Measurements from ENCODE around the gene GPC6.

GPC6 gene

GRCh38 chr13:94366677-94367076 lies 1140.1 kb downstream of the GPC6 start:
- H3F3A ChIP-seq (ENCODE audit: insufficient read depth, low read length), result no peaks in the 10 kb centered on the region
- no peaks in the 10 kb centered on the region for H3K79me2 ChIP-seq (ENCODE audit: low read length)
- no peaks in the 10 kb centered on the region for H3K9me3 ChIP-seq (replicated peaks; ENCODE audit: insufficient read depth, low read length)
- no peaks in the 10 kb centered on the region for H4K20me1 ChIP-seq (ENCODE audit: insufficient read depth, low read length)
- H3K4me2 ChIP-seq (ENCODE audit: low read depth, low read length), result no peak overlapping the region
- H3K4me3 ChIP-seq (ENCODE audit: low read length), result no peak overlapping the region
- H3K27ac ChIP-seq (ENCODE audit: low read length), result no peak overlapping the region
- no peaks in the 10 kb centered on the region for H3K27me3 ChIP-seq (replicated peaks; ENCODE audit: insufficient read depth, low read length)
- no peaks in the 10 kb centered on the region for H3K4me1 ChIP-seq (ENCODE audit: low read length)
- no peak overlapping the region for H2AFZ ChIP-seq (ENCODE audit: low read length)
- no peaks in the 10 kb centered on the region for H3K9me2 ChIP-seq (replicated peaks; ENCODE audit: insufficient read depth, low read length)
- no peaks in the 10 kb centered on the region for H3K36me3 ChIP-seq (replicated peaks; ENCODE audit: insufficient read depth, low read length)
- no peak for DNase-seq
- H3K9ac ChIP-seq (ENCODE audit: low read length), result no peak overlapping the region
- TF ChIP-seq CTCF (IDR thresholded peaks at IDR 0.05; ENCODE audit: low read length), result no peak
- no peak for TF ChIP-seq EZH2phosphoT487 (IDR thresholded peaks at IDR 0.05; ENCODE audit: low read length)
- no peak for TF ChIP-seq EZH2 (optimal IDR thresholded peaks at IDR 0.05; ENCODE audit: low read depth, low read length)

- H3K4me3 ChIP-seq (ENCODE audit: low read length), result no peak overlapping the region
- H3F3A ChIP-seq (ENCODE audit: insufficient read depth, low read length), result no peaks in the 10 kb centered on the region
- DNase-seq, result no peak
- no peak overlapping the region for H3K9ac ChIP-seq (ENCODE audit: low read length)
- H3K79me2 ChIP-seq (ENCODE audit: low read length), result no peaks in the 10 kb centered on the region
- no peaks in the 10 kb centered on the region for H3K9me3 ChIP-seq (replicated peaks; ENCODE audit: insufficient read depth, low read length)
- no peak overlapping the region for H3K27ac ChIP-seq (ENCODE audit: low read length)
- no peaks in the 10 kb centered on the region for H3K4me1 ChIP-seq (ENCODE audit: low read length)
- no peak for TF ChIP-seq EZH2phosphoT487 (IDR thresholded peaks at IDR 0.05; ENCODE audit: low read length)
- no peak for TF ChIP-seq EZH2 (optimal IDR thresholded peaks at IDR 0.05; ENCODE audit: low read depth, low read length)
- no peak for TF ChIP-seq CTCF (IDR thresholded peaks at IDR 0.05; ENCODE audit: low read length)
- no peaks in the 10 kb centered on the region for H3K9me2 ChIP-seq (replicated peaks; ENCODE audit: insufficient read depth, low read length)
- no peaks in the 10 kb centered on the region for H3K27me3 ChIP-seq (replicated peaks; ENCODE audit: insufficient read depth, low read length)
- H3K4me2 ChIP-seq (ENCODE audit: low read depth, low read length), result no peak overlapping the region
- no peak overlapping the region for H2AFZ ChIP-seq (ENCODE audit: low read length)
- H4K20me1 ChIP-seq (ENCODE audit: insufficient read depth, low read length), result no peaks in the 10 kb centered on the region
- H3K36me3 ChIP-seq (replicated peaks; ENCODE audit: insufficient read depth, low read length), result no peaks in the 10 kb centered on the region
Measured at GRCh38 chr13:94369972-94370436, 1143.4 kb downstream of the GPC6 start.

GRCh38 chr13:94371855-94372254 lies 1145.2 kb downstream of the GPC6 start:
- H2AFZ ChIP-seq (ENCODE audit: low read length), result no peak overlapping the region
- H3K27ac ChIP-seq (ENCODE audit: low read length), result no peak overlapping the region

More at GRCh38 chr13:94371855-94372254, 1145.2 kb downstream of the GPC6 start:
- no peak for TF ChIP-seq EZH2phosphoT487 (IDR thresholded peaks at IDR 0.05; ENCODE audit: low read length)
- TF ChIP-seq CTCF (IDR thresholded peaks at IDR 0.05; ENCODE audit: low read length), result no peak
- TF ChIP-seq EZH2 (optimal IDR thresholded peaks at IDR 0.05; ENCODE audit: low read depth, low read length), result no peak
- Histone ChIP-seq H3F3A (ENCODE audit: insufficient read depth, low read length) (no peaks in the 10 kb centered on the region), H4K20me1 (ENCODE audit: insufficient read depth, low read length) (no peaks in the 10 kb centered on the region), H3K27me3 (replicated peaks; ENCODE audit: insufficient read depth, low read length) (no peaks in the 10 kb centered on the region), H3K9ac (ENCODE audit: low read length) (no peak overlapping the region), H3K36me3 (replicated peaks; ENCODE audit: insufficient read depth, low read length) (no peaks in the 10 kb centered on the region), H3K9me2 (replicated peaks; ENCODE audit: insufficient read depth, low read length) (no peaks in the 10 kb centered on the region), H3K4me1 (ENCODE audit: low read length) (no peaks in the 10 kb centered on the region), H3K9me3 (replicated peaks; ENCODE audit: insufficient read depth, low read length) (no peaks in the 10 kb centered on the region), H3K4me3 (ENCODE audit: low read length) (no peak overlapping the region), H3K4me2 (ENCODE audit: low read depth, low read length) (no peak overlapping the region), H3K79me2 (ENCODE audit: low read length) (no peaks in the 10 kb centered on the region)
- DNase-seq, result no peak
